Upper lobe of right lung (tissue), 1 donor: Measurements from ENCODE around the gene PSMC1. TPM values are rescaled to one million over a fixed set of nuclear protein-coding genes. Genes with fewer than 3 reads are reported as not detected.

ENCODE experiments used
- ATAC-seq: fragments of 200-7000 bp; cut with Tn5 transposase; one replicate; pipeline ENCODE4 v1.9.1; 2020; ENCODE audit warnings: mild to moderate bottlenecking, moderate library complexity
- DNase-seq: peaks from one replicate; pipeline ENCODE4 v3.0.0-alpha.2; 2020
- H3K27ac ChIP-seq: fragments of 200-600 bp; one replicate; pipeline ENCODE4 v1.8.0; 2022
- H3K27me3 ChIP-seq: fragments of 200-600 bp; one replicate; pipeline ENCODE4 v1.8.0; 2022; ENCODE audit warnings: mild to moderate bottlenecking
- H3K36me3 ChIP-seq: fragments of 200-600 bp; one replicate; pipeline ENCODE4 v1.8.0; 2022
- H3K4me1 ChIP-seq: fragments of 200-600 bp; one replicate; pipeline ENCODE4 v1.8.0; 2022
- H3K4me3 ChIP-seq: fragments of 200-600 bp; one replicate; pipeline ENCODE4 v1.8.0; 2022; ENCODE audit warnings: mild to moderate bottlenecking
- H3K9me3 ChIP-seq: fragments of 200-600 bp; one replicate; pipeline ENCODE4 v1.8.0; 2022
- CTCF ChIP-seq: fragments of 200-600 bp; IDR thresholded peaks from one replicate; pipeline ENCODE4 v1.8.0; 2022; ENCODE audit warnings: antibody characterized with exemption
- intact Hi-C: fragments of 100-400 bp; cut with DNase I; formaldehyde crosslinking; loops from one replicate; pipeline ENCODE4 v1.11.0; 2022
- total RNA-seq: library from RNA; stranded (reverse); fragmentation: NEBNext Ultra II Directional; extraction: Animal tissue kit (Norgen Biotek cat#: 25700); gene quantifications from one replicate; pipeline ENCODE4 v1.2.1, GENCODE V29; 2021
- donor health status: DM: no; HTN: yes; CAD: no; lungs with severe emphysema.

PSMC1 gene
- total RNA-seq, 1 donor from 2014 or later, result 75.1 TPM

- H3K27ac ChIP-seq, result peak overlapping the region; percentile 89
These were observed 482 bp upstream of the PSMC1 start for GRCh38 chr14:90255871-90256270.

GRCh38 chr14:90263748-90264449 is 7.5 kb downstream of the PSMC1 start:
- Histone ChIP-seq H3K4me3 (no peak overlapping the region), H3K9me3 (no peaks in the 10 kb centered on the region), H3K27me3 (no peaks in the 10 kb centered on the region), H3K27ac (no peak overlapping the region), H3K36me3 (peaks cover 94% of the 10 kb centered on the region), H3K4me1 (no peaks in the 10 kb centered on the region)
- TF ChIP-seq CTCF, result no peak
- ATAC-seq, result no peak
- no peak for DNase-seq
- intact Hi-C loops, result no loop called here

More at GRCh38 chr14:90255871-90256270, 482 bp upstream of the PSMC1 start:
- DNase-seq (no peak), ATAC-seq (no peak)
- Histone ChIP-seq H3K4me3 (peak overlapping the region; percentile 95), H3K9me3 (no peaks in the 10 kb centered on the region), H3K27me3 (peaks cover 10% of the 10 kb centered on the region), H3K4me1 (peaks cover 14% of the 10 kb centered on the region), H3K36me3 (peaks cover 21% of the 10 kb centered on the region)
- no peak for TF ChIP-seq CTCF
- intact Hi-C loops, result no loop called here

GRCh38 chr14:90266441-90267154 is 10.2 kb downstream of the PSMC1 start:
- Histone ChIP-seq H3K36me3 (peaks cover 95% of the 10 kb centered on the region), H3K9me3 (no peaks in the 10 kb centered on the region), H3K27ac (no peak overlapping the region), H3K27me3 (no peaks in the 10 kb centered on the region), H3K4me1 (no peaks in the 10 kb centered on the region), H3K4me3 (no peak overlapping the region)
- intact Hi-C loops, result no loop called here
- TF ChIP-seq CTCF, result no peak
- ATAC-seq (peak; percentile 28), DNase-seq (no peak)

- H3K27ac ChIP-seq, result no peak overlapping the region
- no peaks in the 10 kb centered on the region for H3K9me3 ChIP-seq
- H3K4me1 ChIP-seq, result no peaks in the 10 kb centered on the region
- no peak for ATAC-seq
- H3K36me3 ChIP-seq, result peaks cover 97% of the 10 kb centered on the region
- DNase-seq, result no peak
- no peaks in the 10 kb centered on the region for H3K27me3 ChIP-seq
- intact Hi-C loops, result no loop called here
- no peak for TF ChIP-seq CTCF
- no peak overlapping the region for H3K4me3 ChIP-seq
These were observed 12.1 kb downstream of the PSMC1 start for GRCh38 chr14:90268420-90268819.

GRCh38 chr14:90272523-90272922 is 16.2 kb downstream of the PSMC1 start:
- Histone ChIP-seq H3K4me3 (no peak overlapping the region), H3K27me3 (no peaks in the 10 kb centered on the region), H3K27ac (peak overlapping the region; percentile 13), H3K4me1 (peaks cover 3% of the 10 kb centered on the region), H3K9me3 (no peaks in the 10 kb centered on the region), H3K36me3 (peaks cover 72% of the 10 kb centered on the region)
- ATAC-seq, result peak; percentile 79
- no peak for TF ChIP-seq CTCF
- intact Hi-C loops, result no loop called here
- peak; percentile 72 for DNase-seq
